Superior temporal gyrus (tissue), 1 donor: ENCODE measurements around the gene FUNDC2.
"Not testable (repeated sequence)": the region's sequence is repeated elsewhere in the genome, so short reads cannot be mapped to it uniquely, and the experiment has no call there.

ENCODE experiments used
- DNase-seq: peaks from one replicate; pipeline ENCODE4 v3.0.0-alpha.2; 2016; ENCODE audit errors: extremely low spot score

FUNDC2 gene, protein sequence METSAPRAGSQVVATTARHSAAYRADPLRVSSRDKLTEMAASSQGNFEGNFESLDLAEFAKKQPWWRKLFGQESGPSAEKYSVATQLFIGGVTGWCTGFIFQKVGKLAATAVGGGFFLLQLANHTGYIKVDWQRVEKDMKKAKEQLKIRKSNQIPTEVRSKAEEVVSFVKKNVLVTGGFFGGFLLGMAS

DNA sequence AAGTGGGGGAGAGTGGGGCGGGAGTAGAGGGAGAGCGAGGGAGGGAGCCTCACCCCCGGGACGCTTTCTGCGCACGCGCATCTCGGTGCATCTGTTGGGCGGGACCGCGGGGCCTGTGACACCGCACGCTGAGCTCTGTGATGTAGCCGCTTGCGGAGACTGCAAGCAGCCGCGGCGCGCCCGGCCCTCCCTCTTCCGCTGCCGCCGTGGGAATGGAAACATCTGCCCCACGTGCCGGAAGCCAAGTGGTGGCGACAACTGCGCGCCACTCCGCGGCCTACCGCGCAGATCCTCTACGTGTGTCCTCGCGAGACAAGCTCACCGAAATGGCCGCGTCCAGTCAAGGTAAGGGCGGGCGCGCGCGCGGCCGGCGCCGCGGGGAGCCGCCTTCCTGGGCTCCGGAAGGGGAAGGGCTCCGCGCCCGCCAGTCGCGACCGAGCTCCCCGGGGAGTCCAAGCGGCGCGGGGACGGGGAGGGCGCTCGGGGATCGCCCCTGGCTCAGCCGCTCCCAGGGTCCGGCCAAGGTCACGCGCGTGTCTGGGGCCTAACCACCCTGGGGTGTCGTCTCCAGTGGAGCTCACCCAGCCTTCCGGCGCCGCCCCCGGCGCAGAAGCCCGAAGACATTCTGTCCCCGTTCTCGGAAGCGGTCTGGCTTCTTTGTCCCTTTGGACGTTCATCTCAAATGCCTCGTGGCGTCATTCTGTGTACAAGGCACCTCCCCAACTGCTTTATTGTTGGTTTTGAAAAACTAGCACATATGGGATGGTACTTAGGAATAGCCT, at the start of gene FUNDC2:
Gene FUNDC2, plus strand, starts transcription at position 118 of the 782 bp plus-strand sequence. Its CDS starts 95 bp downstream, at position 213.
- peak; percentile 88 for DNase-seq

DNA sequence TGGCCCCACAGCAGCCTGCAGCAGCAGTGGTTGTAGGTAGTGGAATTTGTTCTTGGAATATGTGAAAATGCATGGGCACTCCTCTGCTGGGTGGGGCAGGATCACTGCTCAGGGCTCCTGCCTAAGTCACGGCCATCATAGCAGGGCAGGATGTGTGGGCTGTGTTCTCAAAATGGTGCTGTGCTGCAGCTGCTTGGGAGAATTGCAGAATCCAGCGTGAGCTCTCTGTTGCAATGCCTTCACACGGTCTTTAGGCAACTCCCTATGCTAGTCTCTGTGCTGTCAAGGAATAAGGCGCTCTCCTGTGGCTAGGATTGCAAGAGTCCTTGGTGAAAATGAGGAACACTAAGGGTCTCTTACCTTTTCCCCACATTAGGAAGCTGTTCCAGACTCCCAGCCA, 47.0 kb upstream of the FUNDC2 start:
- no peak for DNase-seq

DNA sequence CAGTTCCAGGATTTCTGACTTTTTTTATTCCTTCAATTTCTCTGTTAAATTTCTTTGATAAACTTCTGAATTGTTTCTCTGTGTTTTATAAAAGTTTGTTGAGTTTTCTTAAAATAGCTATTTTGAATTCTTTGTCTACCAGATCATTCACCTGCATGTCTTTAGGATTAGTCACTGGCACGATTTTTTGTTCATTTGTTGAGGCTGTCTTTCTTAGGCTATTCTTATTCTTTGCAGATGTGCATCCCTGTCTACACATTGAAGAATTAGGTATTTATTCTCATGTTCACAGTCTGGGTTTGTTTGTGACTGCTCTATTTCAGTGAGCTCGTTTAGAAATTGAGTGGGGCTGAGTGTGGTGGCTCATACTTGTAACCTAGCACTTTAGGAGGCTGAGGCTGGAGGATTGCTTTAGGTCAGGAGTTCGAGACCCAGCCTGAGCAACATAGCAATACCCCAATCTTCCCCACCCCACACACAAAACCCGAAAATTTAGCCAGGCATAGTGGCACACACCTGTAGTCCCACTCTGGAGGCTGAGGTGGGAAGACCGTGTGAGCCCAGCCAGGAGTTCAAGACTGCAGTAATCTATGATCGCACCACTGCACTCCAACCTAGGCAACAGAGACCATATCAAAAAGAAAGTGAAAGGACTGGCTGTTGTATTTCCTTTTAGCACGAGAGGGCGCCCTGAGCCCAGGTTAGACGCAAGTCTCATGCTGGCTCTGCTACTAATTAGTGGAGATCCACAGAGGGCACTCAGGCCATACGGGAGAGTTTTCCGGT, 46.1 kb upstream of the FUNDC2 start:
- DNase-seq, result peak; percentile 82

DNA sequence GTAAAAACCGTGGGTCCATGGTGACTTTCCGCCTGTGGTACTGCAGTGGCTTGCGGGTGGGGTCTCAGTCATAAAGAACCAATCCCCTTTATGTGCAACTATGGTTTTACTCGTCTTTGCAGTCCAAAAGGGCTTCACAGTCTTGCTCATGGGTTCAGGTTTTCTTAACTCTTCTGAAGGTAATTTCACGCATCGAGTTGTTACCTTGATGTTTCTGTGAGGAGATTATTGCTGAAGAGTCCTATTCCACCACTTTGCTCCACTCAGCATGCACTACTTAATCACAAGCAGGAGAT, 45.6 kb upstream of the FUNDC2 start:
- DNase-seq, result no peak

DNA sequence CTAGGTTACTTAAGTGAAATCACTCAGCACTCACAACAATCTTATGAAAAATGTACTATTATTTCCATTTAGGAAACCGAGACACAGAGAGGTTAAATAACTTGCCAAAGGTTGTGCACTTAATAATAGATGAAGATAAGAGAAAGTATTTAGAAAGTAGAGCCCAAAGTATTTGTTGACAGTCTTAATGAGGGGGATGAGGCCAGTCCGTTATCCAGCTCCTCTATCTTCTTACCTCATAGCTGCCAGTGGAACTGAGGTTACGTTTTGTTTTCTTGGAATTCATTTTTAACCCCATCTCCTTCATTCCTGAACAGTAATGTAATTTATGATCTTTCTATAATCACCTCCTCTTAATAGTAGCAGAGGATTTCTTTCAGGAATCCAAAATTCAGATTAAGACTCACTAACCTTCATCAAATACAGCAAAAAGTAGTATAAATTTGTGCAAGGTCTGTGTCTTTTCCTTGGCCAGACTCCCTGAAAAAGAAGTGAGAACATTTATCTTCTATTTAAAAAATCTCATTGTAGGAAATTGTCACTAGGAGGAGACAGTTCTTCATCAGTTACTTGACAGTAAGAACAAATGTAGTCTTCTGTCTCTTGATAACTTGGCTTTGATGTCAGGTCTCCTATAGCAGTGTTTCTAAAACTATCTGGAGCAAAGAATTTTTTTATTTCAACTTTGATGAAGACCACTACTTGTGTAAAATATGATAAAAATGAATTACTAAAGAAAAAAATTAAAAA, 39.6 kb upstream of the FUNDC2 start:
- DNase-seq, result peak; percentile 9

DNA sequence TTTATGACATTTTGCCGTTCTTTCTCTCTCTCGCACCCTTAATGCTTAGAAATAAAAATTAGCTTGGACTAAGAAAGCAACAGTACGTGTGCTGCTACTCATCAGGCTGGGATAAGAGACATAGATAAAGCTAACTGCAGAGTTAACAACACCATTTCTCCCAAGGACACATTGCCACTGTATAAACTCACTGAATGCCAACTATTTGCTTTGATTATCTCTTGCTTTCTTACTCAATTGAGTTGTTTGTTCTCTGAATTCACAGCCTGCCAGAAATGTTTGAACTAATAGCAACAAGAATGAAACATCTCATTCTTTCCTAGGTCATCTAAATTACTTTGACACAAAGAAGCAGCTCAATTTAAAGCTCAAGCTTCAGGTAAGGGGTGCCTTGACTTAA, 38.7 kb upstream of the FUNDC2 start:
- DNase-seq, result no peak

DNA sequence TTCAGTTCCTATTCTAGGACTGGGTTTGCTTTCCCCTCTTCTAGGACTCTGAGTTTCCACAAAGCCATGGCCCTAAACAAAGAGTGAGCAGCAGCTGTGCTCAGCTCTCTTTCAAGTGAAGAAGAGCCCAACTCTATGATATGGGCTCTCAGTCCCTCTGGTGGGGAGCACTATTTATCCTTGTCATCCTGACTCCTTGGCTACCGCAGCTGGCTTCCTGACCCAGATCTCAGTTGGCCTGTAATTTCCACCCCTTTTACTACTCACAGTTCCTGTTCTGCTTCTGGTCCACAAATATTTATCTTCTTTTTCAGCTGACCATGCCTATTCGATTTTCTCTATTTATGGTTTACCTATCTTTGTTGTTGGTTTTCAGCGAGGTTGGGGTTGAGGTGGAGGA, 37.9 kb upstream of the FUNDC2 start:
- no peak for DNase-seq

DNA sequence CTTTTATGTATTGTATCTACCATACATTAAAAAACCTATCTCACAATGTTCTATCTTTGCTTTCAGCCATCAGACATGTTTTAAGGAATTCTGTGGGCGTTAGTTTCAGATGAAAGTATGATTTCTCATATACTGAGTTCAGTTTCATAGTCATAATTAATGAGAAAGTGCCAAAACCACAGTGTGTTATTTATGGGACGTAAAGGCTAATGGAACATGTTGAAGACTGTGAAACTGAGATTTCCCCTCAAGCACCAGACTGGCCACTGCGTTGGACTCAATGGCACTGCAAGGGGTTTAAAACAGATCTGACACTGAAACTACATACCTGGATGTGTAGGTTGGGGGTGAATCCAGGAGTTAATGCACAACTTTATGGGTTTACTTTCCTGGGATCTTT, 36.1 kb upstream of the FUNDC2 start:
- DNase-seq, result no peak

DNA sequence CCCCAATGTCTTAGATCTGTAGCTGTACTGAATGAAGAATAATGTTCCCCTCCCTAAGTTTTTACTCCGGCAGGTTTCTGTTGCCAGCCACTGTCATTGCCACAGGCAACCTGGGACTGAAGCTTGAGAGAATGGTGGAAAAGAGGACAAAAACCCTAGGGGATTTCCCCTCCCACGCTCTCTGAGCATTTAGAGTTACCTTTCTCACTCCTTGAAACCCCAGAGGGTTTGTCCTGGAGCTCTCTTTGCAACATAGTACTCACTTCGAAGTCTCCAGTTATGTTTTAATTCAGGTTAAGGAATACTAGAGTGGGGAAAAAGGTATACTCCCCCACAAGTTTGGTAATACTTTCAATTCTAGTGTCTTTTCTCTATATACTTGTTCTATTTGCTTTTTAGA, 35.6 kb upstream of the FUNDC2 start:
- no peak for DNase-seq

DNA sequence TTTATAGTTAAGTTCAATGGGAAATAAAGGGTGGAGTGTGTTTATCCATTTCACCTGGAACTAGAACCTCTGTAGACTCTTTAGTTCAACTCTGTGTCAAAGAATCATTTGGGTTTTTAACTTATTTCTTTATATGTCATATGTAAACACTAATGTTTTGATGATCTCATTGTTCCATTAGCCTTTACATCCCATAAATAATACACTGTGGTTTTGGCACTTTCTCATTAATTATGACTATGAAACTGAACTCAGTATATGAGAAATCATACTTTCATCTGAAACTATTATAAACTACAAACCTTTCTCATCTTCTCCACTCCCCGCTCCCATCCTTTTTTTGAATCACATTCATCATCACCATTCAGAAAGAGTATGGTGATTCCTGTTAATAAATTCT, 35.2 kb upstream of the FUNDC2 start:
- DNase-seq, result no peak

DNA sequence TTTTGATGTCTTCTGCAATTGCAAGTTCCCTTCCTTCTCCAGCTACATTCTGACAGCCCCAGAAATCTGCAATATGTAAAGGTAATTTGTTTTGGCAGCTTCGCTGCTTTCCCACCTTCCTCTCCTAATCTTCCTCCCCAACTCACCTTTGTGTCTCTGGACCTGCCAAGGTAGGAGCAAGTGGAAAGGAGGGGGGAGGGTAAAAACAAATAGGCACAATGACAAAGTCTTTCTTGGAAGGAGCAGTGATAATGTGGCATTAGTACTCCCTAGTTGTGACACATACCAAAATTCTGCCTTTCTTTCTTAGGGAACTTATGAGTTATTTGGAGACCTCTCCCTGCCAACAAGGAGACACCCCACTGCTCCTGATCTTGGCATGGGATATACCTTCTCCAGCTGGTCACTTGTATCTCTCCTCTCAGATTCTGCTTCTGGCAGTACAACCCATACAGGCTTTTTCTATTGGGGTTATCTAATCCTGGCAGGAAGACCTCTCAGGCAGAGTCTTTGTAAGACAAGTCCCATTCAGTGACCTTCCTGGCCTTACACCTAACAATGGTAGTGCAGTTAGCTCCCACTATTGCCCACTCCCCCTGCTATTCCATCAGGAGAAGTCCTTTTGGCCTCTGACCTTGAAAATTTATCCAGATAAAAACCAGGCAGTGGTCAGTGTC, 28.3 kb upstream of the FUNDC2 start:
- DNase-seq, result no peak

DNA sequence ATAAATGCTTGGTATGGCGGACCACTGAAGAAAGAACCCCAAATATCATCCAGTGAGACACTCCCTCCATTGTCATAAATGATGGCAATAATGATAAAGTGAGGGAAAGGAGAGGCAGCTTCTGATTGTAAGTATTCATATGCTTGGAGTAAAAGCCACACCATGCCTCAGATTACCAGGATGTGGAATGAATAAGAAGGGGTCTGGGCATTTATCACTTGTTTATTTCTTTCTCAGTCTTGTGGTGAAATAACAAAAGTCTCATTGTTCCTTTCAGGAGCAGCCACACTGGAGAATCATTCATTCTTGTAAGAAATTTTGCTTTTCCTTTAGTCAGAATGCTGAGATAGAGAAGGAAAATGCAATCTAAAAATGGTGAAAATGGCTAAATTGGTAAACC, 25.8 kb upstream of the FUNDC2 start:
- no peak for DNase-seq

DNA sequence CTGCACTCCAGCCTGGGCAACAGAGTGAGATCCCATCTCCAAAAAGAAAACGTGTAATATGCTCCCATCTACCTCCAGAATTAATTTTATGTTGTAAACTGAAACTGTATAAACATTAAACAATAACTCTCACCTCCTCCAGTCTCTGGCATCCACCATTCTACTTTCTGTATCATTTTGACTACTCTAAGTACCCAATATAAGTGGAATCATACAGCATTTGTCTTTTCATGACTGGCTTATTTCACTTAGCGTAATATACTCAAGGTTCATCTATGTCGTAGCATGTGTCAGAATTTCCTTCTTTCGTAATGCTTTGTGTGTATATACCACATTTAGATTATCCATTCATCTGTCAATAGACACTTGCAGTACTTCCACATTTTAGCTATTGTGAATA, 24.8 kb upstream of the FUNDC2 start:
- DNase-seq, result no peak

DNA sequence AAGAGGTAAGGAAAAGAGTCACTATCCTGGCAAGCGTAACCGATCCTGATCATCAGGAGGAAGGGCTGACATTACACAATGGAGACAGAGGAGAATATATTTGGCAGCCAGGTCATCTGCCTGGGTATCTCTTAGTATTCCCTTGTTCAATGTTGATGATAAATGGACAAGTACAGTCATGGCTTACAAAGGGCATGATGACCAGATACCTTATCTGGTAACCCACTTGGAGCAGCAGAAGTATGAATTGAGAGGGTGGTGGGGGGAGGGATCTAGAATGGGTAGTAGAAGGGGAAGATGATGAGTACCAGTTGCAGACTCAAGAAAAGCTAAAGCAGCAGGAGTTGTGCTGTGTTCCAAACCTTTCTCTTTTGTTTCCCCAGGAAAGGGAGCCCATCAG, 21.5 kb upstream of the FUNDC2 start:
- DNase-seq, result no peak

DNA sequence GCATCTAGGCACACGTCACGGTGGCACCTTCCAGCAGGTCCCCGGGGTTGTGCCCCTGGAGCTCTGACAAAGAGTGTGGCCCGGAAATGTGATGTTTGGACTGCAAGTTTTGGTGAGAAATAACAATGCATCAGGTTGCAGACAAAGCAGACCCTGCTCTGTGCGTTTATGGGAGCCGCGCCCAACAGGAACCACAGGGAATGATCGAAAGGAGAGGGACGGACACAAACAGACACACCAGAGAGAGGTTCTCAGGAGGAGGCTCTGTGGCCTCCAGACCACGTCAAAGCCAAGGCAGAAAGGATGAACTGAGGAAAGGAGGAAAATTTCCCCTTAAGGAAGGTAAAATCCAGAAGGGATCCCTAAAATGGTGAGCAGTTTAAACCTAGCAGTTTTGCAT, 20.3 kb upstream of the FUNDC2 start:
- DNase-seq, result not testable (repeated sequence)

DNA sequence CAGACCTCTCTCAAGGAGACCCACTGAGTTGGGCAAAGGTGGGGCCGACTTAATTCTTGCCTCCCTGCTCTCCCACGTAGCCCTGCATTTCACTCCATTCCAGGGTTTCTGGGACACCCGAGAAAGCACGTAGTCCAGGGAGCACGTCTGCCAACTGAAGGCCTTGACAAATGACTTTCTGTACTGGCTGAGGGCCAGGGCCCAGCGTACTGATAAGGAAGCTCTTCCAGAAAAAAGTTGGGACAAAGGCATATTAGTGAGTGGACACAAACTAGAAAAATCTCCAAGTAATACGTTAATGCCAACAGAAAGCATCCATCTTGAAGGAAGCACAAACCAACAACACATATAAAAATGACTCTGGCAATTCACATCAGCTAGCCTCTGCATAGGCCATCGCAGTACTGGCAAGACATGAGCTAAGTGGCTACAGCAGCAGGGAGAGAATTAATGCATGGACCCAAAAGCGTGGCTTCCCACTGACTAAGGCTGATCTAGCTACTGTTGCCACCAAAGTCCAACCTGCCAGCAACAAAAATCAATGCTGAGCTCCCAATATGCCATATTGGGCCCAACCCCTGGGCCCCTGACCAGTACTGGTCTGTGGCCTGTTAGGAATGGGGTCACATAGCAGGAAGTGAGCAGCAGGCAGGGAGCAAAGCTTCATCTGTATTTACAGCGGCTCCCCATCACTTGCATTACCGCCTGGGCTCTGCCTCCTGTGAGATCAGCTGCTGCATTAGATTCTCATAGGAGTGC, 19.6 kb upstream of the FUNDC2 start:
- not testable (repeated sequence) for DNase-seq

DNA sequence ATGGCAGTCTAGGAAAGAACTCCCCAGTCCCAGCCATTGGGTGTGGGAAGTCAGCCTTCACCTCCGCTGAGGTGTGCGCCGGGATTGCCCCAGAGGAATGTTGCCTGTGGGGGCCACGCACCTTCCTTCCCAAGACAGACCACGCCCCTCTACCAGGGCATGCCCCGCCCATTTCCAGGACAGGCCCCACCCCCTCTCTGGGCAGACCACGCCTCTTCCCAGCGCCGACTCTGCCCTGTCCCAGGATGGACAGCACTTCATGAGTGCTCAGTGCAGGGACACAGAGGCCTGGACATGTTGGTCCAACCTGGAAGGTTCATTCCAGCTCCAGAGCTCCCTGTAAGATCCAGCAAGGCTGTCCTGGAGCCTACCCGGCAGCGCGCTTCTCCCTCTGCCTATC, 18.1 kb upstream of the FUNDC2 start:
- DNase-seq, result not testable (repeated sequence)

DNA sequence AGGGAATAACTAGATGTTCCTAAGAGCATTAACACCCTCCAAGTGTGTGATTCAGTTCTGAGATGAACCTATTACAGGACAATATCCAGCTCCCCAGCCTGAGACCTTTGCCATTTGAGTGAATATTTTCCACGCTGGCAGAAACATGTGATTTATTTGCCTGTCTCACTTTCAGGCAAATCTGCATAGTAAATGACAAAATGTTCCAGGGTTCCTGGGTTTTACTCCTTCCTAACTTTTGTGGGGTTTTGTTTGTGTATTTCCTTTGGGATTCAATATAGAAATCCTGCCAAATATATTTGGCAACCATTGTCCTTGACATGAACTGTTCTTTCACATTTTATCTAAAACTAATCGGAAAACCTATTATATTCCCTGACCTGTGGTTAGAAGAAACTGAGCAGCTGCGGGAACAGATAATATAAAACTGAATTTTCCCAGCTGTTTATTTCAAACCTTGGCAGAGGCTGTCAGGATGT, 16.6 kb upstream of the FUNDC2 start:
- no peak for DNase-seq

DNA sequence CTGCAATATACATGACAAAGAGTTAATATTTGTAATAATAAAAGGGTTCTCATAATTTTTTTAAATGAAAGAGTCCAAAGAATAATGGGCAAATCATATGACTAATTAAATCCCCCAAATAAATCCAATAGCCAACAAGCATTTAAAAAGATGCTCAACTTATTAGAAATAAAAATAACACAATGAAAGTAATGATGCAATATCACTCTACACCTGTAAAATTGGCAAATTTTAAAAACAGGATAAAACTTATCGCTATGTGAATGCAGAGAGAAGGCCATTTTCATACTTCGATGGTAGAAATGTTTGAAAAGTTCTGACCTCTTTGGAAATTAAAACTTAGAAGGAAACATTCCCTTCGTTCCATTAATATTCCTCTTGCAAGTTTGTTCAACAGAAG, 6.1 kb upstream of the FUNDC2 start:
- no peak for DNase-seq

DNA sequence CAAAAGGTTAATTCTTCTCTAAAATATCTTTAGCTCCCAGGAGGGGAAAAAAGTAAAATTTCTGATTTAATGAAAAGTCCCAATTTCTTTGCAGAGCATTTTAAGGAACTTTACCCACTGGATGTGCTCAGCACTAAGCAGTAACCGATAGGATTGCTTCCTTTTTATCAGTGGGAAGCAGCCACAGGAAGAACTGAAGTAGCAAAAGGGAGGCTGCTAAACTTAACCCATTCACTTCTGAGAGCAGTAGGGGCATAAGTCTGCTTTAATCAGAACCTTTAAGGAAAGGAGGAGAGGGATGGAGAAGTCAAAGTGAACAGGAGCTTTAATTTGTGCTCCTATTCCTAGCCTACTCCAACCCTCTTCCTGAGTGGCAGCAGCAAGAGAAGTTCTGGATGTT, 4.1 kb upstream of the FUNDC2 start, which contains the start of gene F8:
Gene F8, minus strand, starts transcription at position 139 of the 400 bp plus-strand sequence. CDS start 171 bp downstream, outside the sequence.
- no peak for DNase-seq
